Measurements from ENCODE around the gene TRIM59. TPM values are rescaled to one million over a fixed set of nuclear protein-coding genes. Genes with fewer than 3 reads are reported as not detected.

TRIM59 gene
- total and polyA plus RNA-seq, 2 experiments from 2014 or later = 11.1 to 15.5 TPM

GRCh38 chr3:160481856-160482255 is 32.3 kb upstream of the TRIM59 start:
- Histone ChIP-seq H3K9me3 (ENCODE audit: low read depth) (no peaks in the 10 kb centered on the region), H3K27ac (no peak overlapping the region), H3K36me3 (no peaks in the 10 kb centered on the region), H3K27me3 (no peaks in the 10 kb centered on the region), H3K4me1 (ENCODE audit: low read depth) (no peaks in the 10 kb centered on the region), H3K4me3 (no peak overlapping the region)
- TF ChIP-seq CTCF (IDR thresholded peaks at IDR 0.05; ENCODE audit: low read depth, low read length) = no peak
- DNase-seq (ENCODE audit: low read depth in 1 of 2, low spot score in 1 of 2) = no peak

- no peaks in the 10 kb centered on the region for H3K4me1 ChIP-seq (ENCODE audit: low read depth)
- TF ChIP-seq CTCF (IDR thresholded peaks at IDR 0.05; ENCODE audit: low read depth, low read length) = no peak
- no peaks in the 10 kb centered on the region for H3K36me3 ChIP-seq
- no peaks in the 10 kb centered on the region for H3K27me3 ChIP-seq
- H3K9me3 ChIP-seq (ENCODE audit: low read depth) = no peaks in the 10 kb centered on the region
- no peak overlapping the region for H3K27ac ChIP-seq
- no peak overlapping the region for H3K4me3 ChIP-seq
- DNase-seq (ENCODE audit: low read depth in 1 of 2, low spot score in 1 of 2) = no peak
Measured at GRCh38 chr3:160480931-160481330, 31.3 kb upstream of the TRIM59 start.

- H3K36me3 ChIP-seq = no peaks in the 10 kb centered on the region
- DNase-seq (ENCODE audit: low read depth in 1 of 2, low spot score in 1 of 2) = no peak
- H3K4me1 ChIP-seq (ENCODE audit: low read depth) = no peaks in the 10 kb centered on the region
- no peak for TF ChIP-seq CTCF (IDR thresholded peaks at IDR 0.05; ENCODE audit: low read depth, low read length)
- no peaks in the 10 kb centered on the region for H3K9me3 ChIP-seq (ENCODE audit: low read depth)
- no peak overlapping the region for H3K4me3 ChIP-seq
- H3K27ac ChIP-seq = no peak overlapping the region
- no peaks in the 10 kb centered on the region for H3K27me3 ChIP-seq
Measured at GRCh38 chr3:160479376-160479775, 29.8 kb upstream of the TRIM59 start.

- no peak for TF ChIP-seq CTCF (IDR thresholded peaks at IDR 0.05; ENCODE audit: low read depth, low read length)
- DNase-seq (ENCODE audit: low read depth in 1 of 2, low spot score in 1 of 2) = peak in 1 of 2 donors; percentile 48
- Histone ChIP-seq H3K27me3 (no peaks in the 10 kb centered on the region), H3K9me3 (ENCODE audit: low read depth) (no peaks in the 10 kb centered on the region), H3K27ac (no peak overlapping the region), H3K36me3 (no peaks in the 10 kb centered on the region), H3K4me3 (no peak overlapping the region), H3K4me1 (ENCODE audit: low read depth) (no peaks in the 10 kb centered on the region)
Measured at GRCh38 chr3:160478338-160478737, 28.8 kb upstream of the TRIM59 start.

- Histone ChIP-seq H3K27me3 (no peaks in the 10 kb centered on the region), H3K4me3 (no peak overlapping the region), H3K27ac (no peak overlapping the region), H3K9me3 (ENCODE audit: low read depth) (no peaks in the 10 kb centered on the region), H3K4me1 (ENCODE audit: low read depth) (no peaks in the 10 kb centered on the region), H3K36me3 (no peaks in the 10 kb centered on the region)
- peak in 1 of 2 donors; percentile 2 for DNase-seq (ENCODE audit: low read depth in 1 of 2, low spot score in 1 of 2)
- TF ChIP-seq CTCF (IDR thresholded peaks at IDR 0.05; ENCODE audit: low read depth, low read length) = no peak
Measured at GRCh38 chr3:160477750-160478149, 28.2 kb upstream of the TRIM59 start.

- no peaks in the 10 kb centered on the region for H3K27me3 ChIP-seq
- H3K36me3 ChIP-seq = no peaks in the 10 kb centered on the region
- H3K4me1 ChIP-seq (ENCODE audit: low read depth) = no peaks in the 10 kb centered on the region
- H3K27ac ChIP-seq = no peak overlapping the region
- no peak for TF ChIP-seq CTCF (IDR thresholded peaks at IDR 0.05; ENCODE audit: low read depth, low read length)
- no peaks in the 10 kb centered on the region for H3K9me3 ChIP-seq (ENCODE audit: low read depth)
- H3K4me3 ChIP-seq = no peak overlapping the region
- DNase-seq (ENCODE audit: low read depth in 1 of 2, low spot score in 1 of 2) = no peak
Measured at GRCh38 chr3:160475884-160476283, 26.3 kb upstream of the TRIM59 start.
